Endothelial cell (in vitro differentiated cells): ENCODE results near the gene MYO15B. TPM values are rescaled to one million over a fixed set of nuclear protein-coding genes. Genes with fewer than 3 reads are reported as not detected.

Experiments used
- DNase-seq: peaks from one replicate; pipeline ENCODE4 v3.0.0; 2021; ENCODE audit warnings: low spot score
- H3K27ac Mint-ChIP-seq: one replicate; pipeline ENCODE4 v1.8.0; 2021; ENCODE audit warnings: mixed read lengths, inconsistent platforms; ENCODE audit not compliant: unreplicated experiment
- H3K27me3 Mint-ChIP-seq: one replicate; pipeline ENCODE4 v1.8.0; 2021; ENCODE audit warnings: mild to moderate bottlenecking, moderate library complexity, mixed read lengths, inconsistent platforms; ENCODE audit not compliant: unreplicated experiment
- H3K36me3 Mint-ChIP-seq: one replicate; pipeline ENCODE4 v1.8.0; 2021; ENCODE audit warnings: mild to moderate bottlenecking, low read depth, mixed read lengths, inconsistent platforms; ENCODE audit not compliant: unreplicated experiment
- H3K4me1 Mint-ChIP-seq: one replicate; pipeline ENCODE4 v1.8.0; 2021; ENCODE audit warnings: mild to moderate bottlenecking, mixed read lengths, inconsistent platforms; ENCODE audit not compliant: unreplicated experiment
- H3K4me3 Mint-ChIP-seq: one replicate; pipeline ENCODE4 v1.8.0; 2021; ENCODE audit warnings: mild to moderate bottlenecking, mixed read lengths, inconsistent platforms; ENCODE audit not compliant: unreplicated experiment
- H3K9me3 Mint-ChIP-seq: one replicate; pipeline ENCODE4 v1.8.0; 2021; ENCODE audit warnings: mixed read lengths, inconsistent platforms; ENCODE audit not compliant: unreplicated experiment
- total RNA-seq: library from RNA; stranded (reverse); fragmentation: NEBNext Ultra II Directional; extraction: Animal tissue kit (Norgen Biotek cat#: 25700); gene quantifications from one replicate; pipeline ENCODE4 v1.2.1, GENCODE V29; 2021; ENCODE audit not compliant: unreplicated experiment
- TF ChIP-seq, protein P1 (sequence below): fragments of 200-600 bp; sonication (generic); IDR thresholded peaks from one replicate; pipeline ENCODE4 v1.5.0; 2021; ENCODE audit warnings: antibody characterized with exemption; ENCODE audit not compliant: unreplicated experiment

The MYO15B gene
- total RNA-seq, 1 donor from 2014 or later, result 224 TPM

DNA sequence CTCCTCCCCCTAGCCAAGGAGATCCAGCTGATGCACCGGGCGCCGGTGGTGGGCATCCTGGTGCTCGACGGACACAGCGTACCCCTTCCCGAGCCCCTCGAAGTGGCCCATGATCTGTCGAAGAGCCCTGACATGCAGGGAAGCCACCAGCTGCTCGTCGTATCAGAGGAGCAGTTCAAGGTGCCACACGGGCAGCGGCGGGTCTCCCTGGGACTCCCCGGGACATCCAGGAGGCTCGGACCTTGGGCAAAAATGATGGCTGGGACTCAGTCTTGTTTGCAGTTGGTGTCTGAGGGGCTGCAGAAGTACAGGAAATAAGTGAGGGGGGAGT is 15.8 kb upstream of the MYO15B start:
- H3K4me1 Mint-ChIP-seq, result no peaks in the 10 kb centered on the region
- H3K27me3 Mint-ChIP-seq, result peaks cover 5% of the 10 kb centered on the region

DNA sequence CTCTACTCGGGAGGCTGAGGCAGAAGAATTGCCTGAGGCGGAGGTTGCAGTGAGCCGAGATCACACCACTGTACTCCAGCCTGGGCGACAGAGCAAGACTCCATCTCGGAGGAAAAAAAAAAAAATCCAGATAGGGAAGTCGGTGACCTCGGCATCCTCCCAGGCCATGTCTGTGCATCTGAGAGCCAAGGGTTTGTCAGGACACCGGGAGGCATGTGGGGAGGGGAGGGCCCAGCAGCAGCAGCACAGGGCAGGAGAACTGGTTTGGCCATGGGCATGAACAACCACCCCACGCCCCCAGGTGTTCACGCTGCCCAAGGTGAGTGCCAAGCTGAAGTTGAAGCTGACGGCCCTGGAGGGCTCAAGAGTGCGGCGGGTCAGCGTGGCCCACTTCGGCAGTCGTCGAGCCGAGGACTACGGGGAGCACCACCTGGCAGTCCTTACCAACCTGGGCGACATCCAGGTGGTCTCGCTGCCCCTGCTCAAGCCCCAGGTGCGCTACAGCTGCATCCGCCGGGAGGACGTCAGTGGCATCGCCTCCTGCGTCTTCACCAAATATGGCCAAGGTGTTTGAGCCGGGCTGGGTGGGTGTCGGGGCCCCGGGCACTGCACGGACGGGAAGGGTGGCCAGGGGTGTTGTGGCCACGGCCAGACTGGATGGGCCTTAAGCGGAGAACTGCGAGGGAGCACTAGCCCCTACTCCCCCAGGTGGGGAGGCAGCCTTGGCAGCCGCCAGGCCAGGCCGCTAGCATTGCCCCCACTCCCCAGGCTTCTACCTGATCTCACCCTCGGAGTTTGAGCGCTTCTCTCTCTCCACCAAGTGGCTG is 14.7 kb upstream of the MYO15B start:
- no peak overlapping the region for H3K4me3 Mint-ChIP-seq
- no peaks in the 10 kb centered on the region for H3K4me1 Mint-ChIP-seq
- peaks cover 5% of the 10 kb centered on the region for H3K27me3 Mint-ChIP-seq
- TF ChIP-seq, protein P1, sequence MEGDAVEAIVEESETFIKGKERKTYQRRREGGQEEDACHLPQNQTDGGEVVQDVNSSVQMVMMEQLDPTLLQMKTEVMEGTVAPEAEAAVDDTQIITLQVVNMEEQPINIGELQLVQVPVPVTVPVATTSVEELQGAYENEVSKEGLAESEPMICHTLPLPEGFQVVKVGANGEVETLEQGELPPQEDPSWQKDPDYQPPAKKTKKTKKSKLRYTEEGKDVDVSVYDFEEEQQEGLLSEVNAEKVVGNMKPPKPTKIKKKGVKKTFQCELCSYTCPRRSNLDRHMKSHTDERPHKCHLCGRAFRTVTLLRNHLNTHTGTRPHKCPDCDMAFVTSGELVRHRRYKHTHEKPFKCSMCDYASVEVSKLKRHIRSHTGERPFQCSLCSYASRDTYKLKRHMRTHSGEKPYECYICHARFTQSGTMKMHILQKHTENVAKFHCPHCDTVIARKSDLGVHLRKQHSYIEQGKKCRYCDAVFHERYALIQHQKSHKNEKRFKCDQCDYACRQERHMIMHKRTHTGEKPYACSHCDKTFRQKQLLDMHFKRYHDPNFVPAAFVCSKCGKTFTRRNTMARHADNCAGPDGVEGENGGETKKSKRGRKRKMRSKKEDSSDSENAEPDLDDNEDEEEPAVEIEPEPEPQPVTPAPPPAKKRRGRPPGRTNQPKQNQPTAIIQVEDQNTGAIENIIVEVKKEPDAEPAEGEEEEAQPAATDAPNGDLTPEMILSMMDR, result no peak
- H3K9me3 Mint-ChIP-seq, result no peaks in the 10 kb centered on the region
- no peak overlapping the region for H3K27ac Mint-ChIP-seq
- DNase-seq, result no peak
- H3K36me3 Mint-ChIP-seq, result no peaks in the 10 kb centered on the region

More for the DNA sequence above, 15.8 kb upstream of the MYO15B start:
- H3K4me3 Mint-ChIP-seq, result no peak overlapping the region
- TF ChIP-seq, protein P1, result no peak
- H3K27ac Mint-ChIP-seq, result no peak overlapping the region
- no peaks in the 10 kb centered on the region for H3K9me3 Mint-ChIP-seq
- no peaks in the 10 kb centered on the region for H3K36me3 Mint-ChIP-seq
- DNase-seq, result no peak

DNA sequence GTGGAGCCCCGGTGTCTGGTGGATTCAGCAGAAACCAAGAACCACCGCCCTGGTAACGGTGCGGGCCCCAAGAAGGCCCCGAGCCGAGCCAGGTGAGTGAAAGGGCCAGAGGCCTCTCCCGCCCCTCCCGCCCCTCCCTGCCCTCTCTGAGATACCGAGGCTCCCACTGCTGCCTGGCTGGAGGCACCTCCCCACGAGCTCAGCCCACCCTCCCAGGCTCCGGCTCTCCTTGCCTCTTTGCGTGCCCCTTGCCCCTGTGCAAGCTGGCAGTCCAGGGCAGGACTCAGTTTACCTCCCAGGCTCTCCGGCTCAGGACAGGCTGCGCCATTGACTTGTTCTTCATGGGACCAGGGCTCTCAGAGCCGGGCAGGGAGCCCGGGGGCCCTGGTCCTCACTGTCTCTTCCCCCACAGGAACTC is 14.1 kb upstream of the MYO15B start:
- no peaks in the 10 kb centered on the region for H3K9me3 Mint-ChIP-seq
- no peak for DNase-seq
- no peak overlapping the region for H3K4me3 Mint-ChIP-seq

DNA sequence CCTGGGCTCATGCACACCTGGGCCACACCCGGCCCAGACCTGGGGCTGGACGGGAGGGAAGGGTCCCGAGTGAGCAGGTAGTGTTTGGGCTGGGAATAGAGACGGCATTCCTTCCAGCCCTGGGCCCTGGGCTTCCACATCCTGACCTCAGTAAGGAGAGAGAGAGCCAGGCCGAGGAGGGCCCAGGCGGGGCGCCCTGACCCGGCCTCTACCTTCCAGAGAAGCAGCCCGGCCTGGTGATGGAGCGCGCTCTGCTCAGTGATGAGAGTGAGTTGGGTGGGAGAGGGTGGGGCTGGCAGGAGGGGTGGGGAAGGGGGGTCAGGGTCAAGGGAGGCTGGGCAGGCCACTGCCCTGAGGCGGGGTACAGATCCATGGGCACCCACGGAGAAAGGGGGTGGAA is 13.6 kb upstream of the MYO15B start:
- DNase-seq, result no peak
- TF ChIP-seq, protein P1, result no peak
- Mint-ChIP-seq H3K4me3 (no peak overlapping the region), H3K9me3 (no peaks in the 10 kb centered on the region), H3K27ac (no peak overlapping the region), H3K36me3 (no peaks in the 10 kb centered on the region), H3K27me3 (peaks cover 5% of the 10 kb centered on the region), H3K4me1 (no peaks in the 10 kb centered on the region)

More for the DNA sequence above, 14.1 kb upstream of the MYO15B start:
- no peak overlapping the region for H3K27ac Mint-ChIP-seq
- H3K27me3 Mint-ChIP-seq, result peaks cover 5% of the 10 kb centered on the region
- no peaks in the 10 kb centered on the region for H3K36me3 Mint-ChIP-seq
- no peaks in the 10 kb centered on the region for H3K4me1 Mint-ChIP-seq
- TF ChIP-seq, protein P1, result no peak

DNA sequence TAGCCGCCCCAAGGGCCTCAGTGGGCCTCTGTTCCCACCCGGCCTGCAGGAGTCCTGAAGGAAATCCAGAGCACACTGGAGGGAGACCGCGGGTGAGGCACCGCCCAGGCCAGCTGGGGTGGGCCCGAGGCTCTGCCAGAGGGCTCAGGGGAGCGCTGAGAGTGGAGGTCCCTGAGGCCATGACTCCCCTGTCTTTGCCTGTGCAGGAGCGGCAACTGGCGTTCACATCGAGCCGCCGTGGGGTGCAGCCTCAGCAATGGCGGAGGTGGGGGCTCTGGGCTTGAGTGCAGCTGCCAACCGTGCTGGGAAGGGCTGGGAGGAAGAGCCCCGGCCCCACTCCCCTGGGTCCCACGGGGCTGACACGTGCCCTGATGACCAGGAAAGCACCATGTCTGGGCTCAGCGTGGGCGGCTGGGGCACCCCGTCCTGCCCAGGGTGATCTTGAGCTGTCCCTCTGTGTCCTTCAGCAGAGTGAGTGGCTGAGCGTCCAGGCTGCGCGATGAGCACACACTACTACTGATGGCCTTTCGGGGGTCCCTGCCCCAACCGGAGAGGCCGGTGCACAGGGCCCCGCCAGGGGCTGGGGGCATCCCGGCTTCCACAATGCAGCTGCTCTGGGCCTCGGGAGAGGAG is 13.1 kb upstream of the MYO15B start:
- H3K9me3 Mint-ChIP-seq, result no peaks in the 10 kb centered on the region
- H3K36me3 Mint-ChIP-seq, result no peaks in the 10 kb centered on the region
- peaks cover under 1% of the 10 kb centered on the region for H3K27me3 Mint-ChIP-seq
- H3K27ac Mint-ChIP-seq, result no peak overlapping the region
- no peak overlapping the region for H3K4me3 Mint-ChIP-seq
- H3K4me1 Mint-ChIP-seq, result no peaks in the 10 kb centered on the region
- TF ChIP-seq, protein P1, result no peak
- no peak for DNase-seq
